A549 treated with CpdA at 1 μM for 4 hours (cell line): ENCODE data around the gene SMARCC1. TPM values are rescaled to one million over a fixed set of nuclear protein-coding genes. Genes with fewer than 3 reads are reported as not detected.

Experiments used
- total RNA-seq: library from RNA; stranded (reverse); fragments of 200-300 nt; extraction: Qiagen RNA extraction; gene quantifications from 5 replicates; pipeline ENCODE4 v1.2.3, GENCODE V29; 2022; ENCODE audit warnings: low read depth

Gene SMARCC1
- 22.4 to 31.6 TPM (median 26.4 TPM) in 5 replicates for total RNA-seq

GRCh38 chr3:47781685-47782445 lies at the start of gene SMARCC1:
Gene SMARCC1 (minus strand): TSS chr3:47781893. CDS start chr3:47781797, 96 bp downstream.

GRCh38 chr3:47802734-47803479 lies 21.2 kb upstream of the SMARCC1 start, which contains the start of gene DHX30:
Gene DHX30 (plus strand): TSS chr3:47803138. CDS start chr3:47810684, 7,546 bp downstream.

GRCh38 chr3:47578691-47579632 lies 202.7 kb downstream of the SMARCC1 start, which contains the start of gene CSPG5:
Gene CSPG5 (minus strand): TSS chr3:47578865. CDS start chr3:47578693, 172 bp downstream.

Other genes starting within 250 kb of the SMARCC1 start
- gene CSPG5, start 203.0 kb downstream of the SMARCC1 start, total RNA-seq: 0.91 to 1.2 TPM (median 0.97 TPM) in 5 replicates
- 39.9 to 49.0 TPM (median 46.8 TPM) in 5 replicates for gene DHX30, start 21.2 kb upstream of the SMARCC1 start, total RNA-seq
- gene MAP4, start 234.5 kb upstream of the SMARCC1 start, total RNA-seq: 92.8 to 110 TPM (median 106 TPM) in 5 replicates